Activated CD8-positive, alpha-beta memory T cell treated with anti-CD3 and anti-CD28 coated beads for 4 hours (primary cell): ENCODE measurements around the gene GNPNAT1.
A peak's percentile ranks its signal among the peaks of the same experiment; 100 is the strongest.
"Not testable (repeated sequence)": the region's sequence is repeated elsewhere in the genome, so short reads cannot be mapped to it uniquely, and the experiment has no call there.

Source experiments
- DNase-seq, 2 donors: peaks; one replicate each; pipeline ENCODE4 v3.0.0-alpha.2; 2020; ENCODE audit warnings: low read depth in 2 of 2

GNPNAT1 gene

DNA sequence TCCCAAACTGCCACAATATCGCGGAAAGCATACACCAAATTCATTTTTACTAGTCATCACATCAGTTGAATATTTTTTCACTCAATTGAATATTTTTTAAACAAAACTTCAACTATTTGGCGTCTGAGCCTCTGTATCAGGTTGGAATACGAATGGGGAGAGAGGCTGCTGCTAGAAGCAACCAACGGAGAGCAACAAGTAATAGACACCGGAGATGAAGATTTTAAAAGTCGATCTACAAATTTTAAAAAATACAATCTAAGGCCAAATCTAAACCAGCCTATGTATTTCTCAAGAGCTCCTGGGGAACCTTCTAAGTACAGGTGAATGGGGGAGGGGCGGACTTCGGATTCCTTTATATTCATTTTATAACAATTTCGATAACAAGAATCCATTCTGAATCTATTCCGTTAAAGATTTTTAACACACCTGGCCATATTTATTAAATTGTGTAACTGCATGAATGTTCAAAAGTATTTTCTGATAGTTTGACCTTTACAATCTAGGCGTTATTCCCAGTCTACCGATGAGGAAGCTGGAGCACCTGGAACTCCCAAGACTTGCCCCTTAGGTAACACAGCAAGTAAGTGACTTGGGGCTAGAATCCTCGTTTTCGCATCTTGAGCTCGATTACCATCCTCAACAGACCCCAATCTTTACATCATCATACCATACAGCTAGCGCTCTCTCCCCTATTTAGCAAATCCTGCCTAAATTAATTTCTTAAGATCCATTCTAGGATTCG is 1.2 kb downstream of the GNPNAT1 start:
- no peak for DNase-seq

DNA sequence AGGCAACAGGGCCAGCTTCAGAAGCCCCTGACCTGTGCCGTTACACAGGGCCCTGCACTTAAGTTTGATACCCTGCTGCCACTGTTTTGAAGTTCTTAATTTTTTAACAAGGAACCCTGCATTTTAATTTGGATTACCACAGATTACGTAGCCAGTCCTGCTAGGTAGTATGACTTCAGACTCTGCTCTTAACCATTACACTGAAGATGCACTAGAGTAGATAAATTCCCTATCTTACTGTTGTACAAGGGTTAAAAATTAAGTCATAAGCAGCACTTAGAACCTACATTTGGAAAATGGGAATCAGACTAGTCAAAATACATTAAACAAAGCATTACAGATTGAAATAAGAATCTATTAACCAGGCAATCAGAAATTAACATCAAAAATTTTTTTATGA is 2.3 kb downstream of the GNPNAT1 start:
- DNase-seq, result no peak

- DNase-seq, result no peak
Measured at GRCh38 chr14:52786887-52787286, 4.5 kb downstream of the GNPNAT1 start.

GRCh38 chr14:52783206-52783605 is 8.2 kb downstream of the GNPNAT1 start:
- DNase-seq, result no peak

DNA sequence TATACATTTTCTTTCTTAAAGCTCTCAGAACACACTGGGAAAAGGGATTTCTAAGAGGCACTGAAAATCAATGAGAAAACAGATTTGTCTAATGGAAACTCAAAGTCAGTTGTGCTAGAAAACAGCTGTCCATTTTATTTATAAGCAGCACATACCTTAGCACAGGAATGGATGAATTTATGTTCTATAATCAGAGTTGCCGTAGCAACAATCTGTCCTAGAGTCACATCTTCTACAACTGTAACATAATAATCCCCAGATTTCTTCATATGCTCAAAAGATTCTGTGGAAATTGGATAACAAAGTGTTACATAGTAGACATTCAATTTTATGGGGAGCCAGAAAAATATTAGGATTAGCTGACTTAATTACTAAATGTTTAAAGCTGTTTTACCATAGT is 9.8 kb downstream of the GNPNAT1 start:
- no peak for DNase-seq

- DNase-seq, result no peak
Measured at GRCh38 chr14:52780893-52781292, 10.5 kb downstream of the GNPNAT1 start.

DNA sequence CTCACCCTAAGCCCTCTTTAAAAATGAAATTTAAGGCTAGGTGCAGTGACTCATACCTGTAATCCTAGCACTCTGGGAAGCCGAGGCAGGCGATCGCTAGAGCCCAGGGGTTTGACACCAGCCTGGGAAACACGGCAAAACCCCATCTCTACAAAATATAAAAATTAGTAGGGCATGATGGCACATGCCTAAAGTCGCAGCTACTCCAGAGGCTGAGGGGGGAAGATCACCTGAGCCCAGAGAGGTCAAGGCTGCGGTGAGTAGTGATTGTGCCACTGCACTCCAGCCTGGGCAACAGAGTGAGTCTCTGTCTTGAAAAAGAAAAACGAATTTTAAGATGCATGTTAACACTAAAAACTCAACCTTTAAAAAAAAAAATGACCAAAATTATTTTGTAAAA is 12.7 kb downstream of the GNPNAT1 start:
- DNase-seq, result no peak

DNA sequence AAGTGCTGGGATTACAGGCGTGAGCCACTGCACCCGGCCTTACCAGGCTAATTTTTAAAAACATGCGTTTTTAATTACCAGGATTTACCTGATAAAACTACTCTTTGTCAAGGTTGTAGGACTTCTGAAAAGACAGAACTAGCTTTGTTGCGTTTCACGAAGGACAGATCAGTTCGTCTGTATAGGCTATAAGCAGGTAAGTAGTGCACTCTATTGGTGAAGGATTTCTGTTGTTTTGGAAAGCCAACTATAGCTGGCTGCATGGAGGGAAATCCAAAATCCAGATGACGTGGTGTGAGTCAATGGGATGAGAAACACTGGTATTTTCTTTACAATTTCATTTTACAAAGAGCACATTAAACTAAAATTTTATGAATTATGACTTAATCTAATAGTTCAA is 14.6 kb downstream of the GNPNAT1 start:
- DNase-seq, result no peak

DNA sequence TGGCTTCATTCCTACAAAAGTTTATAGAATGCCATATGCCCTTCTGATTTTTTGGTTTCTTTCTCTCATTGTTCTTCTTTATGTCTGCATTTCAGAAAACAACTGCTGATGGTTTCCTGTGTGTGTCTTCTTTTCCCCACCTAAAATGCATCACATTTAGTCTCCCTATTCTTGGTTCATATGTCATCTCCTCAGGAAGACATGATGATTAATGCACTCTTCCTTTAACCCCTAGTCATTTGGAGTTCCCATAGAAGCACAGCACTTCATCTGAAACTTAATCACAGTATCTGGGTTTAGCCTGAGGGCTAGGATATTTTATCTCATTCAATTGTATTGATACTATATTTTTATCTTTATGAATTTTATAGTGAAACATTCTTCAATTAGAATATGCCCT is 21.5 kb downstream of the GNPNAT1 start:
- no peak for DNase-seq

DNA sequence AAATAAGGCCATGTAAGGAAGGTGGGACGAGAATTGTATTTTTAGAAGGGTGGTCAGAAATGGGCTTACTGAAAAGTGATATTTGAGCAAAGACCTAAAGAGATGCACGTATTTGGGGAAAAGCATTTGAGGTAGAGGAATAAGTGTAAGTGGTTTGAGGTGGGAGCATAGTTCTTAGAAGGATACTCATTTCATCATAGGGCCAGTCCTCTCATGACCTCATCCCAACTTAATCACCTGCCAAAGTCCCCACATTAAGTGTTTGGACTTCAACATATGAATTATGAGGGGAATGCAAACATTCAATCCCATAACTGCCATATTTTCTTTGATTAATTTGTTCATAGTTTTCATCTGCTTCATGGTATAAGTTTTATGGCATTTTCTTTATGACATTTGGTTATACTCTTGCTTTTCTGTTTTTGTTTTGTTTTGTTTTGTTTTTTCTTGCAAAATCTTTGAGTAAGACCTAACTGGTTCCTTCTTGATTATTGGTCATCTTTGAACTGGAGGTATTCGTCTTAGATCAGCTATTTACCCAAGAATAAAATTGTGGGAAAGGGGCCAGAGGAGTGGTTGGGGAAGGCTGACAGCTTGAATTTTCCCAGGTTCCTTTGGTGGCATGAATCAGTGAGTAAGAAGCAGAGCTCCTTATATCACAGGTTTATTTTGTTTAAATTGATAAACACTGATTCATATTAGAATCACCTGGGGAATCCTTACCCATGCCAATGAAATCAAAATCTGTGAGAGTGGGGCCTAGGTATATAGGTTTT is 24.2 kb downstream of the GNPNAT1 start:
- no peak for DNase-seq

DNA sequence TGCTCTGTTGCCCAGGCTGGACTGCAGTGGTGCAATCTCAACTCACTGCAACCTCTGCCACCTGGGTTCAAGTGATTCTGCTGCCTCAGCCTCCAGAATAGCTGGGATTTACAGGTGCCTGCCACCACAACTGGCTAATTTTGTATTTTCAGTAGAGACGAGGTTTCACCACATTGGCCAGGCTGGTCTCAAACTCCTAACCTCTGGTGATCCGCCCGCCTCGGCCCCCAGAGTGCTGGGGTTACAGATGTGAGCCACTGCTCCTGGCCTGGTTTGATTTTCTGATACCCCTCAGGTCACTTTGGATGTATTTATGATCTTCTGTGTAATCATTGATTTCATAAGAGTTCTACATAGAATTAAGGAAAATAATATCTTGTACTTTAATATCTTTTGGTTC is 28.5 kb downstream of the GNPNAT1 start:
- not testable (repeated sequence) for DNase-seq

DNA sequence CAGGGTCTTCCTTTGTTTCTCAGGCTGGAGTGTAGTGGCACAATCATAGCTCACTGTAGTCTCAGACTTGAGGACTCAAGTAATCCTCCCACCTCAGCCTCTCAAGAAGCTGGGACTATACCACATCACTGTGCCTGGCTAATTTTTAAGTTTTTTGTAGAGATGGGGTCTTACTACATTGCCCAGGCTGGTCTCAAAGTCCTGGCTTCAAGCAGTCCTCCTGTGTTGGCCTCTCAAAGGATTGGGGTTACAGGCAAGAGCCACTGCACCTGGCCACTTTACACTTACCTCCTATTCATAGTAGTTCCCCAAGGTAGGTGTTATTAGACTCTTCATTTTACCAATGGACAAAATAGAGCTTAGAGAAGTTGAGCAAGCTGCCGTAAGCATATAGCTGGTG is 32.3 kb downstream of the GNPNAT1 start:
- no peak for DNase-seq

GRCh38 chr14:52755607-52756316 is 35.6 kb downstream of the GNPNAT1 start:
- DNase-seq, result no peak

DNA sequence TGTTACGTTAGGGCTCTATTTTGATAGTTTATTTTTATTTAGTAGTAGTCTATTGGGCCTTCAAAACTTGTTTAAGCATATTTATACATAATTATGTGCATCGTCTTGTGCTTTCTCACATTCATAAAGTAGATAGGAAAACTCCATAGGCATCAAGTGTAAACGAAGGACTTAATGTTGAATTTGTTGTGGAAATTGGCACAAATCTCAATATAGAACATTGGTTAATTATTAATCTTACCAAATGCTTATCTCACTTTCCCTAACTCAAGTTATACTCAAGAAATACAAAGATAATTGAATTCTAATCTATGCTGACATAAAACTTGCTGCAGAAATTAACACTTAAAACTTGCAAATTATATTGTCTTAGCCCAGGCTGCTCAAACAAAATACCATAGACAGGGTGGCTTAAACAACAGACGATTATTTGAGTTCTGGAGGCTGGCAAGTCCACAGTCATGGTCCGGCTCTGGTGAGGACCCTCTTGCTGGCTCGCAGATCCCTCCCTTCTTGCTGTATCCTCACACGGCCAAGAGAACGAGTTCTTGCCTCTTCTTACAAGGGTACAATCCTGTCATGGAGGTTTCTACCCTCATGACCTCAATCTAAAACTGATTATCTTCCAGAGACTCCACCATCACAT is 42.6 kb downstream of the GNPNAT1 start:
- DNase-seq, result no peak

DNA sequence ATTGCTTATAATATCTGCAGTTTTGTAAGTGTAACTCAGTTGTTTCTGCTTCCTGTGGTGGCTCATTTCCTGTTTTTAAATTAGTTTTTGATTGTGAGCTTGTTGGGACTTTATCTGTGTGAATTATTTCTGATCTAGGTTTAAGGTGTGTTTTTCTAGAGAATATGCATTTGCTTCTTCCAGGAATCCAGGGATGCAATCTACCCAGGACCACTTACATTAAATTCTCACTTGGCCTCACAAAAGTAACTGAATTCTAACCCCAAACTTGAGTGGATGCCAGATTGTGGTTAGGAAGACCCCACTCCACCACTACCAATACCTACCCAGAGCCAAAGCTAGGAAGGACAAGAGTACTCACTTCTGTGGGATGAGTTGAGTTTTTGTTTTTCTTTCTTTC is 49.5 kb downstream of the GNPNAT1 start:
- no peak for DNase-seq

GRCh38 chr14:52740751-52741150 is 50.7 kb downstream of the GNPNAT1 start:
- no peak for DNase-seq

DNA sequence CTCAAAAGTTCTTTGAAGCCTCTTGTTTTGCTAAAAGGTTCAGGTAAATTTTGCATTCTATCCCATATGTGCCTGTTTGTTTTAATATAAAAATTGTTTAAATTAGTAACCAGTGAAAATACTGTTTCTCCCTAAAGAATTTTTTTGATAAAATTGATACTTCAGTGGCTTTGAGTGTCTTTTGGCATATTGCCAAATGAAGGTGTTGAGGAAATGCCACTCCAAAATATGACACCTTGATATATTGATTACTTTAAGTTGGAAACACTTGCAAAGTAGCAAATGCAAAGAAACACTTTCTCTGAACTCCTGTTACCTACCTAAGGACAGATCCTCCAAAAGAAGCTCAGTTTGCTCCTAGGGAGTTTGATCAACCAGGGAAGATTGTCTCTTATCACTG is 53.0 kb downstream of the GNPNAT1 start:
- no peak for DNase-seq

GRCh38 chr14:52735921-52736489 is 55.4 kb downstream of the GNPNAT1 start:
- no peak for DNase-seq

DNA sequence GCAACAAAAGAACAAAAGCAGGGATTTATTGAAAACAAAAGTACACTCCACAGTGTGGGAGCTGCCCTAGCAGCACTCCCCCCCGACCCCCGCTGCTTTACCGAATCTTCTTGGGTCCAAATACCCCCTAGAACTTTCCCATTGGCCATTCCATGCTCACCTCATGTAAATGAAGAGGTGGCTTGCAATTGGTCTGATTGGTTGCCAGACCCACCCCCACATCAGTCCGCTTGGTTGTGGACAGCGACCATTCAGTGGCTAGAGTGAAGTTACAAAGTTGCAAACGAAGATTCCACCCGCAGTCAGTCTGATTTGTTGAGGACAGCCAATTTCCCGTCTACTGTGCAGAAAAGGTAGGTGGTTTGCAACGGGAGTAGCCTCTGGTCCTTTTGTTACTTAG is 57.6 kb downstream of the GNPNAT1 start:
- no peak for DNase-seq

GRCh38 chr14:52730709-52731111 is 60.7 kb downstream of the GNPNAT1 start:
- no peak for DNase-seq

DNA sequence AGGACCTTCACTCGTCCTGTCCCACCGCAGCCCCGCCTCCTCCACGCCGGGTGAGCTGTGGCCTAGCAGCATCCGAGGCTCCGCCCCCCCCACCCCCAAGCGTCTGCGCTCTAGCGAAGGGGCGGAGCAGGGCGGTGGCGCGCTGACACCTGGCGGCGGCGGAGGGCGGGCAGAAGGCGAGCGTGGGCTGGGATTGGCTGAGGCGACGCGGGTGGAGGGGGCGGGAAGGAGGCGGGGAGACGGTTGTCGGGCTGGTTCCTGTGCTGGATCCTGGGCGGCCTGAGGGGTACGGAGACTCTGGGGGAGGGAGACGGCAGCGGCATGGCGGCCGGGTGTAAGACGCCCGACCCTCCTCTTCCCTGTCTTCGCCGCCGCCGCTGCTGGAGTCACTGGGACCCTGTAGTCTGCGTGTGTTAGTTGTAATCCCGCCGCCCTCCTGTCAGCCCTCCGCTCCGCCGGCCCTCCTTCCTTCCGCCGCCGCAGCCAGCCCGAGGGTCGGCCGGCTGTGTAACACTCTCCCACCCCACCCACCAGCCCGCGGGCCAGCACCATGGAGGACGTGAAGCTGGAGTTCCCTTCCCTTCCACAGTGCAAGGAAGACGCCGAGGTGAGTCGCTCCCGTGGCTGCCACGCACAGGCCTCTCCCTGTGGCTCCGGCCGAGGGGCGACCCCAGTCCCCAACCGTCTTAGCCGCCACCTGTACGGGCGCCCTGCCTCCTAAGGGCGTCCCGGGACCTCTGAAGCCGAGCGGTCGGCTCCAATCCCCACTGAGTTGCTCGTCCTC is 61.3 kb downstream of the GNPNAT1 start, which contains the start of gene STYX:
TSS of gene STYX (plus strand) at position 242 of the 784 bp plus-strand sequence. CDS start at position 551, 309 bp downstream.
- peak; percentile 95 for DNase-seq
